Neural cell (in vitro differentiated cells): ENCODE measurements around the gene RRAGA. TPM values are rescaled to one million over a fixed set of nuclear protein-coding genes. Genes with fewer than 3 reads are reported as not detected.

Source experiments
- H2AFZ ChIP-seq: fragments of 200-600, 300-800 bp; sonication (generic), shearing (Covaris generic); 2 replicates; pipeline ENCODE4 v1.6.0; 2014; ENCODE audit warnings: low read depth, mild to moderate bottlenecking, antibody characterized with exemption, low read length, moderate library complexity
- H3F3A ChIP-seq: fragments of 200-600 bp; shearing (Covaris generic); 2 replicates; pipeline ENCODE4 v1.6.1; 2016; ENCODE audit warnings: mild to moderate bottlenecking, moderate library complexity, mixed read lengths, antibody characterized with exemption, low read length; ENCODE audit not compliant: insufficient read depth, poor library complexity, severe bottlenecking
- H3K27ac ChIP-seq: fragments of 200-600, 300-800 bp; sonication (generic), shearing (Covaris generic); 2 replicates; pipeline ENCODE4 v1.5.1; 2014; ENCODE audit warnings: mild to moderate bottlenecking, low read length, moderate library complexity
- H3K27me3 ChIP-seq: fragments of 300-800, 200-600 bp; sonication (generic), shearing (Covaris generic); 2 replicates; pipeline ENCODE4 v1.6.0; 2014; ENCODE audit warnings: mild to moderate bottlenecking, low read depth, low read length, moderate library complexity; ENCODE audit not compliant: insufficient read depth
- H3K36me3 ChIP-seq: fragments of 300-800, 200-600 bp; sonication (generic), shearing (Covaris generic); 2 replicates; pipeline ENCODE4 v1.5.1; 2014; ENCODE audit warnings: mild to moderate bottlenecking, antibody characterized with exemption, low read length, moderate library complexity; ENCODE audit not compliant: insufficient read depth
- H3K4me2 ChIP-seq: fragments of 300-800, 200-600 bp; sonication (generic), shearing (Covaris generic); 2 replicates; pipeline ENCODE4 v1.6.0; 2014; ENCODE audit warnings: mild to moderate bottlenecking, low read length
- H3K4me3 ChIP-seq: fragments of 300-800, 200-600 bp; sonication (generic), shearing (Covaris generic); 2 replicates; pipeline ENCODE4 v1.5.1; 2014; ENCODE audit warnings: mild to moderate bottlenecking, low read length, moderate library complexity
- H3K79me2 ChIP-seq: fragments of 200-600 bp; shearing (Covaris generic); replicated peaks from 2 replicates; pipeline ENCODE4 v1.6.0; 2014; ENCODE audit warnings: mild to moderate bottlenecking, low read length, moderate library complexity; ENCODE audit not compliant: insufficient read depth
- H3K9ac ChIP-seq: fragments of 300-800, 200-600 bp; sonication (generic), shearing (Covaris generic); 2 replicates; pipeline ENCODE4 v1.6.1; 2016; ENCODE audit warnings: mild to moderate bottlenecking, low read length, mixed read lengths
- H3K9me2 ChIP-seq: fragments of 200-600 bp; shearing (Covaris generic); 2 replicates; pipeline ENCODE4 v1.6.1; 2016; ENCODE audit warnings: mild to moderate bottlenecking, low read length, mixed read lengths; ENCODE audit not compliant: insufficient read depth
- H3K9me3 ChIP-seq: fragments of 200-600, 300-800 bp; sonication (generic), shearing (Covaris generic); 2 replicates; pipeline ENCODE4 v1.6.1; 2016; ENCODE audit warnings: mild to moderate bottlenecking, mixed run types, low read length, moderate library complexity, mixed read lengths
- H4K20me1 ChIP-seq: fragments of 200-600 bp; shearing (Covaris generic); 2 replicates; pipeline ENCODE4 v1.6.1; 2016; ENCODE audit warnings: mild to moderate bottlenecking, mixed run types; ENCODE audit not compliant: insufficient read depth
- EP300 ChIP-seq: fragments of 450-650 bp; conservative IDR thresholded peaks from 2 replicates; pipeline ENCODE4 v1.6.1; 2014; ENCODE audit warnings: antibody characterized with exemption, mild to moderate bottlenecking, moderate library complexity; ENCODE audit not compliant: poor library complexity, severe bottlenecking
- EZH2 ChIP-seq: fragments of 200-600, 300-800 bp; shearing (Covaris generic), sonication (generic); IDR thresholded peaks from 2 replicates; pipeline ENCODE4 v1.6.1; 2014; ENCODE audit warnings: antibody characterized with exemption, low read length, borderline replicate concordance, mild to moderate bottlenecking; ENCODE audit not compliant: insufficient read depth, poor library complexity, severe bottlenecking
- MXI1 ChIP-seq: fragments of 450-650 bp; conservative IDR thresholded peaks from 2 replicates; pipeline ENCODE4 v1.6.1; 2014; ENCODE audit warnings: antibody characterized with exemption, mild to moderate bottlenecking; ENCODE audit not compliant: poor library complexity, severe bottlenecking
- POLR2AphosphoS5 ChIP-seq: IDR thresholded peaks from 2 replicates; pipeline ENCODE4 v1.6.1; 2012
- RAD21 ChIP-seq: fragments of 450-650 bp; conservative IDR thresholded peaks from 2 replicates; pipeline ENCODE4 v1.6.1; 2014; ENCODE audit warnings: antibody characterized with exemption, mild to moderate bottlenecking, moderate library complexity
- REST ChIP-seq: IDR thresholded peaks from 2 replicates; pipeline ENCODE4 v1.6.1; 2012; ENCODE audit warnings: borderline replicate concordance
- SMC3 ChIP-seq: fragments of 450-650 bp; conservative IDR thresholded peaks from 2 replicates; pipeline ENCODE4 v1.6.1; 2014; ENCODE audit warnings: antibody characterized with exemption, mild to moderate bottlenecking, moderate library complexity; ENCODE audit not compliant: poor library complexity
- TAF1 ChIP-seq: IDR thresholded peaks from 2 replicates; pipeline ENCODE4 v1.6.1; 2012; ENCODE audit warnings: low read depth
- polyA plus RNA-seq: library from polyadenylated mRNA; depleted of rRNA; stranded (reverse); fragments of >200 nt; gene quantifications from 2 replicates; pipeline ENCODE4 v1.2.3, GENCODE V29; 2014
- TF ChIP-seq, protein P1 (sequence below): fragments of 450-650 bp; IDR thresholded peaks from 2 replicates; pipeline ENCODE4 v1.5.1; 2014; ENCODE audit warnings: antibody characterized with exemption, mild to moderate bottlenecking, moderate library complexity; ENCODE audit not compliant: poor library complexity, severe bottlenecking

Gene RRAGA
- polyA plus RNA-seq, 1 donor from 2014 or later, result 81.5 TPM

GRCh38 chr9:19023078-19023477 lies 26.1 kb upstream of the RRAGA start:
- Histone ChIP-seq H3K9me2 (no peaks in the 10 kb centered on the region), H3K4me3 (no peak overlapping the region), H3K9me3 (no peaks in the 10 kb centered on the region), H3K27ac (no peak overlapping the region), H3F3A (no peaks in the 10 kb centered on the region), H4K20me1 (no peaks in the 10 kb centered on the region), H3K9ac (no peak overlapping the region), H3K79me2 (no peaks in the 10 kb centered on the region), H3K36me3 (no peaks in the 10 kb centered on the region), H2AFZ (no peak overlapping the region), H3K4me2 (no peak overlapping the region), H3K27me3 (no peaks in the 10 kb centered on the region)
- TF ChIP-seq TAF1, result no peak

GRCh38 chr9:19026375-19026774 lies 22.9 kb upstream of the RRAGA start:
- Histone ChIP-seq H3K4me2 (no peak overlapping the region), H3K27ac (no peak overlapping the region), H3K27me3 (no peaks in the 10 kb centered on the region), H4K20me1 (no peaks in the 10 kb centered on the region), H3K9ac (no peak overlapping the region), H3F3A (no peaks in the 10 kb centered on the region), H3K36me3 (no peaks in the 10 kb centered on the region), H3K9me2 (no peaks in the 10 kb centered on the region), H3K4me3 (no peak overlapping the region), H3K9me3 (no peaks in the 10 kb centered on the region), H2AFZ (no peak overlapping the region), H3K79me2 (no peaks in the 10 kb centered on the region)
- no peak for TF ChIP-seq MXI1
- TF ChIP-seq TAF1, result no peak
- no peak for TF ChIP-seq REST
- TF ChIP-seq POLR2AphosphoS5, result no peak
- no peak for TF ChIP-seq RAD21
- TF ChIP-seq, protein P1, sequence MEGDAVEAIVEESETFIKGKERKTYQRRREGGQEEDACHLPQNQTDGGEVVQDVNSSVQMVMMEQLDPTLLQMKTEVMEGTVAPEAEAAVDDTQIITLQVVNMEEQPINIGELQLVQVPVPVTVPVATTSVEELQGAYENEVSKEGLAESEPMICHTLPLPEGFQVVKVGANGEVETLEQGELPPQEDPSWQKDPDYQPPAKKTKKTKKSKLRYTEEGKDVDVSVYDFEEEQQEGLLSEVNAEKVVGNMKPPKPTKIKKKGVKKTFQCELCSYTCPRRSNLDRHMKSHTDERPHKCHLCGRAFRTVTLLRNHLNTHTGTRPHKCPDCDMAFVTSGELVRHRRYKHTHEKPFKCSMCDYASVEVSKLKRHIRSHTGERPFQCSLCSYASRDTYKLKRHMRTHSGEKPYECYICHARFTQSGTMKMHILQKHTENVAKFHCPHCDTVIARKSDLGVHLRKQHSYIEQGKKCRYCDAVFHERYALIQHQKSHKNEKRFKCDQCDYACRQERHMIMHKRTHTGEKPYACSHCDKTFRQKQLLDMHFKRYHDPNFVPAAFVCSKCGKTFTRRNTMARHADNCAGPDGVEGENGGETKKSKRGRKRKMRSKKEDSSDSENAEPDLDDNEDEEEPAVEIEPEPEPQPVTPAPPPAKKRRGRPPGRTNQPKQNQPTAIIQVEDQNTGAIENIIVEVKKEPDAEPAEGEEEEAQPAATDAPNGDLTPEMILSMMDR, result no peak
- TF ChIP-seq SMC3, result no peak
- no peak for TF ChIP-seq EZH2
- no peak for TF ChIP-seq EP300

GRCh38 chr9:19027825-19028224 lies 21.4 kb upstream of the RRAGA start:
- Histone ChIP-seq H2AFZ (no peak overlapping the region), H3K9ac (no peak overlapping the region), H3F3A (no peaks in the 10 kb centered on the region), H3K9me2 (no peaks in the 10 kb centered on the region), H3K79me2 (no peaks in the 10 kb centered on the region), H3K4me2 (no peak overlapping the region), H3K27ac (no peak overlapping the region), H3K9me3 (no peaks in the 10 kb centered on the region), H4K20me1 (no peaks in the 10 kb centered on the region), H3K27me3 (no peaks in the 10 kb centered on the region), H3K4me3 (no peak overlapping the region), H3K36me3 (no peaks in the 10 kb centered on the region)
- TF ChIP-seq RAD21 (no peak), TAF1 (no peak), REST (no peak), EZH2 (no peak), MXI1 (no peak), EP300 (no peak), SMC3 (no peak), POLR2AphosphoS5 (no peak)
- TF ChIP-seq, protein P1, result no peak
